ENCODE measurements around the gene UBA1. TPM values are rescaled to one million over a fixed set of nuclear protein-coding genes. Genes with fewer than 3 reads are reported as not detected.

The UBA1 gene
- total and polyA plus RNA-seq, 2 of the 8 experiments (the other 6 are each of a cell fraction or from before 2014, with no cell fraction given), result 313 to 458 TPM

DNA sequence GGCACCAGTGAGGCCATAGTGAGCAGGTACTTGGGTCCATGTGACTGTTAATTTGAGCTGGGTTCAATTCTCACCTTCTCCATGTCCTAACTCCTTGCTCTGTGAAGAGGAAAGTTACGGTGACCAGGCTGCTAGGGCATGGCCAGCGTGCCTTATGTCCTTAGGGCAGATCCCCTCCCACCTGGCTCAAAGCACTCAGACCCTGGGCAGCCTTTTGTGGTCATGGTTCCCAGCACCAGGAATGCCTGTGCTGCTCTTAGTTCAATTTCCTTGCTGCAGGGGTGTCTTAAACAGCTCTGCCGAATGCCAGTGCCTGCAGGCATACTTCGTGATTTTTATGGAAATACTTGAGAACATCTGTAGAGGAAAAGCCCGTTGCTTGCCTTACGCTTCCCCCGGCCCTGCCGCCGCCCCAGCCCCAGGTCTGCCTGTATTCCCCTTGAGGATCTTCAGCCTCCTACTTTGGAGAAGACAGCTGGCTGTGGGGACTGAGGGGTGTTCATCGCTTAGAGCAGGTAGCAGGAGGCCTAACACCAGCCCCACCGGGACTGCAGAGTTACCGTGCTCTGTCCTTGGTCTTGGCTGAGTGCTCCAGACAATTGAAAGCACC, 21.8 kb downstream of the UBA1 start (continued):
- TF ChIP-seq, protein P1, sequence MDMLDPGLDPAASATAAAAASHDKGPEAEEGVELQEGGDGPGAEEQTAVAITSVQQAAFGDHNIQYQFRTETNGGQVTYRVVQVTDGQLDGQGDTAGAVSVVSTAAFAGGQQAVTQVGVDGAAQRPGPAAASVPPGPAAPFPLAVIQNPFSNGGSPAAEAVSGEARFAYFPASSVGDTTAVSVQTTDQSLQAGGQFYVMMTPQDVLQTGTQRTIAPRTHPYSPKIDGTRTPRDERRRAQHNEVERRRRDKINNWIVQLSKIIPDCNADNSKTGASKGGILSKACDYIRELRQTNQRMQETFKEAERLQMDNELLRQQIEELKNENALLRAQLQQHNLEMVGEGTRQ (IDR thresholded peaks at IDR 0.05; ENCODE audit: low read length), result no peak
- TF ChIP-seq KDM5A (IDR thresholded peaks at IDR 0.05; ENCODE audit: low read length) (no peak), EP300 (IDR thresholded peaks at IDR 0.05; ENCODE audit: borderline replicate concordance in 1 of 2, low read depth in 2 of 2, low read length in 2 of 2) (no peak), SP2 (IDR thresholded peaks at IDR 0.05; ENCODE audit: low read length) (no peak), GABPA (IDR thresholded peaks at IDR 0.05; ENCODE audit: borderline replicate concordance, insufficient read depth, low read length) (no peak)

Measured in H1 (cell line).